ENCODE measurements around the gene S100A12.
"Not testable (repeated sequence)": the region's sequence is repeated elsewhere in the genome, so short reads cannot be mapped to it uniquely, and the experiment has no call there.

S100A12 gene

DNA sequence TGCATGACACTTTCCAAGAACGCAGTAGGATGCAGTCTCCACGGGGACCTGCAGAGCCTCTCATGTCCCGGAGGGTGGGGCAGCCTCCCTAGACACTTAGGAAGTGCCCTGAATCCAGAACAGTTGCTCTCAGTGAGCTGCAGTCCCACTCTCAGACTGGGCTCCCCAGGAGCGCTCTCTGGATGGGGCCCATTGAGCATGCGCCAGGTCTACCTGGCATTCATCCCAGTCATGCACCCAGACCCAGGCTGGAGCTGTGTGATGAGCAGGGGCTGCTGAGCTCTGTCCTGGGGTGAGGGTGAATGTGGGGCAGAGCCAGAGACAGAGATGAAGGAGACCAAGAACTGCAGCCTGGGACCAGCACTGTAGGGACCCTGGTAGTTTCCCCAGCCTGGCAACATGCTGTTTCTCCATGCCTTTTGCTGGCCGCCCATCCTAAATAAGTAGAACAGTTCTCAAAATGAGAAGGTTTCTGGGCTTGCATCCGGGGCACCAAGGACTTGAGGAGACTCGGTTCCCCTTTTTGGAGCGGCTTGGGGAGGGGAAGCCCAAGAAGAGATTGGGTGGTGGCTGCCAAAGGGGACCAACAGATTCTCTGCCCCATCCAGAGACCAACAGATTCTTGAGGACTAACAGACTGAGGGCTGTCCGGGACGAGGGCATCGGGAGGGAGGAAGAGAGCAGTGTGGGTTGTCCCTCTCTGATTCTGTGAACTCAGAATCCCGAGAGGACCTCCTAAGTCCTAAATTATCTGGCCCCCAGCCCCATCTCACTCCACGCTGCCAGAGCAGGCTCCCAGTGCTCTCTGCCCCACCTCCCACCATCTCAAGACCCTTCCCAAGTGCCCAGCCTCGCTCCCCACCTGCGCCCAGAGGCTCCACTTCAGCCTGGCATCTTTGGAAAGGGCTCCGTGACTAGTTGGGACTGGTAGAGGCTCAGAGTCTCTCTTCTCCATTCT lies 25.8 kb downstream of the S100A12 start:
- DNase-seq: no peak

DNA sequence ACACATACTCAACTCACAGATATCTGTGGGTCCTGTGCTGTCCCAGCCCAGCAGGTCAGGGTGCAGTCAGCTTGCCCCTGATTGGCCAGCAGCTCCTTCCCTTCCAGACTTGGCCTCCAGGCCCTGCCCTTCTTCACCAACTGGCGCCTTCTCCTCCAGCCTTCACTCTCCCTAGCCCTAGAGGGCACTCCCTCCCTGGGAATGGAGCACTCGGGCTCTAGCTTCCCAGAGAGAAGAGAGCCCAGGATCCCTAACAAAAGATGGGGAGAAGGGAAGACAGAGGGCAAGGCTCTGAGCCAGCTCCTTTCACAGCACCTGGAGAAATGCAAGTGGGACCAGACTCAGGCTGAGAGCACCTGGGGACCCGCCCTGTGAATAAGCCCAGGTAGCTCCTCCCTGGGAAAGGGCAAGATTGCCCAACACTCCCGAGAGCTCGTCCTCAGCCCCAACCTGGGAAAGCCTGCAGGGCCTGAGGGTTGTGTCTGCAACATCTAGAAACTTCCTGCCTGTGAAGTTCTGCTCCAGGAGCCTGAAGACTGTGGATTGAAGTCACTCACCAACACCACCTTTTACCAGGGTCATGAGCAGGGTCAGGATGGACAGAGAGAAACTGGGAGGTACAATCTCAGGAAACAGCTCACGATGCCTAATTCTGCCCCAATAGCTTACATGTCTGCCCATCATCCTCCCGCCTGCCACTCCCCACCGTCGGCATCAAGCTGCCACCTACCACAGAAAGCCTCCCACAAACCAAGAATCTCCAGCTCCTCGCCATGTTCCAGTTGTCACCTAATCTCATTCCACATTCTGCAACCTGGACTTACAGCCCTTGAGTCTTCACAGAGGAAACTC lies 26.7 kb downstream of the S100A12 start, which contains the start of gene PGLYRP4:
Gene PGLYRP4 (minus strand): TSS at position 331 of the 852 bp plus-strand sequence. CDS start 909 bp downstream, outside the sequence.
- DNase-seq: no peak

DNA sequence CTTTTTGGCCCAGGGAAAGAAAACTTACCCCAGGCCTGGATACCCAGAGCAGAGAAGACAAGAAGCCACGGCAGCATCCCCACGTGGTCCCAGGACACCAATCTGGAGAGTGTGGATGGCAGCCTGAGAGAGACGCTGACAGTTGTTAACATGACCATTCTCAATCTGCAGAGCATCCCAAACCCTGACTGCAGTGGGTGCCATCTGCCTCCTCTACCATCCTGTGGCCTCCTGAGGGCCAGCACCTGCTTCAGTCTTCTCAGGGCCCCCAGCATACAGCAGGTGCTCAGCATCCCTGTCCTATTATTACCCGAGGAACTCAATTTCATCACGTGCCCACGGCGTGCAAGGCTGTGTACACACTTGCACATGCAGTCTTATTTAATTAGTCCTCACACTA lies 27.6 kb downstream of the S100A12 start:
- DNase-seq: no peak

DNA sequence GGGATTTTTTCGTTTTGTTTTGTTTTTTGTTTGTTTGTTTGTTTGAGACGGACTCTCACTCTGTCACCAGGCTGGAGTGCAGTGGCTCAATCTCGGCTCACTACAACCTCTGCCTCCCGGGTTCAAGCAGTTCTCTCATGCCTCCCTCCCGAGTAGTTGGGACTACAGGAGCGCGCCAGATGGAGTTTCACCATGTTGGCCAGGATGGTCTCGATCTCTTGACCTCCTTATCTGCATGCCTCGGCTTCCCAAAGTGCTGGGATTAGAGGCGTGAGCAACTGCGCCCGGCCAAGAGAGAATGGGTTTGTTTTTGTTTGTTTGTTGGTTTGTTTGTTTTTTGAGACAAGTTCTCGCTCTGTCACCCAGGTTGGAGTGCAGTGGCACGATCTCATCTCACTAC lies 28.4 kb downstream of the S100A12 start:
- not testable (repeated sequence) for DNase-seq

DNA sequence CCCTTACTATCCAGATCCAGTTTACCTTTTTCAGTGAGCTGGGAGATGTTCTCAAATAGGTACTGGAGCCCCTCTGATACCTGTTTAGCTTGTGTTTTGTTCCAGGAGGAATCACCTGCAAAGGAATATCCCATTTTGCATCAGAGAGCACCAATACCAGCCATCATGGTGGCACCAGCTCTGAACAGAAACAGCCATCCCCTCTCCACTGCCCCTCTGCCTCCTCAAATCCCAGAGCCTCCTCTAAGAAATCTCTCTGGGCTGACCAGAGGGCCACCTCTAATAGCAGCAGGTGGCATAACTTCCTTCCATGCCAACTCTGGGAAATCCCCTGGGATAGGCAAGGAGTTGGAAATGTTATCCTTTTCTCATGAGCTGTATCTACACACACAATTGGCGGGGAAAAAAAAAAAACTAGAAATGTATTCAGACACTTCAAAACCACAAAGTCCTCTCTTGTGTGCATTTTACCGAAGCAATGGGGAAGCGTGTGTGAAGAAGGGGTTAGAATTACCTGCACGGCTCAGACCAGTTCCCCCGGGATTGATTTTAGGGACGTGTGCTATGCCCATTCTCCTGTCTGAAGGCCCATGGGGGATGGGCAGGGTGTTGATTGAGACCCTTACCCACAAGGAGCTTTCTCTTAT lies 29.2 kb downstream of the S100A12 start:
- no peak for DNase-seq

DNA sequence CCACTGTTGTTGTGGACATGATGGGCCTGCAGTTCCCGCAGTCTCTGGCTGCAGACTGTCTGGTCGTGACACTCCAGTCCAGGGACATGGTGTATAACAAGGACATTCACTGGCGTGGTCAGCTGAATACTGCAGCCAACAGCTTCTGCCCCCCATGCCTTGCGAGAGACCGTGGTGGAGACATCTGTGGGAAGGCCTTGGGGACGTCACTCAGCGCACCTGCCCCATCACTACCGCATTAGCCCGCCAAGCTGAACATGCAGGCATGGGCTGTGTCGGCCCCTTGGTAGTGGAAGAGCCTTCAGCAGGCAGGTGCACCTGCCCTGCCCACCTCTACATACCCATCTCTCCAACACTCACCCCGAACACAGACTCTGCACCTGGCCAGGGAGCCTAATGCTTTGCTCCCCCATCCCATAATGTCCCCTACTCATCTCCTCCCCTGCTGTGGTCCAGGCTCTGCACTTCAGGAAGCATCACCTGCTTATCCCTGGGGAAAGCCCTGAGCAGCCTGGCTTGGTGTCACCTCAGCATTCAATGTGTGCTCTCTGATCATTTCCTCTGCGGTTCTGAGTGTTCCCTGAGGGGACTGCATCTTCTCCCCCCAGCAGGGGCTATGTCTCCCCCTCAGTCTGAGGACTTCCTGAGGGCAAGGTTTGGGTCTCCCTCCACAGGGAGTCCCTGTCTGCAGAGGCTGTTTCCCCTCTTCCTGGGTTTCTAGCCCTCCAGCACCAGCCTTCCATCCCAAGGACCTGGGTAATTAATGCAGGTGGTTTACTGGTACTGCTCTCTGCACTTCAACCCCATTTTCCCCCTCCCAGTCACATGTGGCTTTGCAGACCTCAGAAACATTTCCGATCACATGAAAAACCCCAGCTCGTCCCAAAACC lies 30.0 kb downstream of the S100A12 start:
- no peak for DNase-seq

DNA sequence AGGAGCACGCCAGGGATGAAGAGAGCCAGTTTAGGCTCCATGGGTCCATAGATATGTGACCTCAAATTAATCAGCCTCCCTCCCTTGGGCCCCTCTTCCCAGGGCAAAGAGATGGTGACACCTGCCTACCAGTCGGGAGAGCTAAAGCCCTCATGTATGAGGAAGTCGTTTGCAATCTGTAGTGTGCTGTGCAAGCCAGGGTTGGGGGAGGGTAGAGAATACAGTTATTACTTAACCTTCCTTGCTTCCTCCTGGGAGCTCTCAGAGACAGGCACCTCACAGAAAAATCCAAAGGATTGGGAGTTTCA lies 30.7 kb downstream of the S100A12 start:
- DNase-seq: no peak

DNA sequence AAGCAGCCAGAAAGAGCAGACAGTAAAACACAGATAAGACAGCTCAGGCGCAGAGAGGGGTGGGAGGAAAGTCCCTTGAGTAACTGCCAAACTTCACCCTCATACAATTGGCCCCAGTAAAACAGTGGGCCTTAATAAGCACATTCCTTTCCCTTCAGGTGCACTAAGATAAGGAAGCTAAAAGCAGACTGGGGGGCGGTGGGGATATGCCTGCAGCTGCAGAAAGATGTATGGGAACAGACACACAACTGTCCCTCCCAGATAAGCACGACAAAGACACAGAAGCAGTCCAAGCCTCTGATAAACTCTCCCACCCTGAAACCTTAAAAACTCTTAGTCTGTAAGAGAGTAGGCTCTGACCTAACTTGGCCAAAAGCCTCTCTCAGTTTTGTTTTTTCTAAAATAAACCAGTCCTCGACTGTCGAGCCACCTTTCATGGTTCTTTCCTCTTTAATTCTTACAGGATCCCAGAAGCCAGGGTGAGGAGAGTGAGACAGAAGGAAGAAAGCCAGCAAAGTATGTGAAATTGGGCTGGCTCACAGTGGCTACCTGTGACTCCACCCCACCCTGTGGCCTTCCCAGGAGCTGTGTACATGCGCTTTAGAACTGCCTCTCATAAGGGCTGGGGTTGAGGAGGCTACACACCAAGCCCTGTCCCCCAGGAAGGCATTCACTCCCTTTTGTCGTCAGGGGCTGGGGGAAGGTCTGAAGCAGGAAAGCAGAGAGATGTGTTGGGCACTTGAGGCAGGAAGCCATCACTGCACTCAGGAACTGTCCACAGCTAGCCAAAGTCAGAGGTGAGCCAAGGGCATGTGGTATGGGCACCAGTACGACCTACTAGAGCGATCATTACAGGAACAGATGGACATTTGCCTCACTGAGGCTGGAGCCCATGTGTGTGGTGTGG lies 31.4 kb downstream of the S100A12 start:
- DNase-seq: no peak

DNA sequence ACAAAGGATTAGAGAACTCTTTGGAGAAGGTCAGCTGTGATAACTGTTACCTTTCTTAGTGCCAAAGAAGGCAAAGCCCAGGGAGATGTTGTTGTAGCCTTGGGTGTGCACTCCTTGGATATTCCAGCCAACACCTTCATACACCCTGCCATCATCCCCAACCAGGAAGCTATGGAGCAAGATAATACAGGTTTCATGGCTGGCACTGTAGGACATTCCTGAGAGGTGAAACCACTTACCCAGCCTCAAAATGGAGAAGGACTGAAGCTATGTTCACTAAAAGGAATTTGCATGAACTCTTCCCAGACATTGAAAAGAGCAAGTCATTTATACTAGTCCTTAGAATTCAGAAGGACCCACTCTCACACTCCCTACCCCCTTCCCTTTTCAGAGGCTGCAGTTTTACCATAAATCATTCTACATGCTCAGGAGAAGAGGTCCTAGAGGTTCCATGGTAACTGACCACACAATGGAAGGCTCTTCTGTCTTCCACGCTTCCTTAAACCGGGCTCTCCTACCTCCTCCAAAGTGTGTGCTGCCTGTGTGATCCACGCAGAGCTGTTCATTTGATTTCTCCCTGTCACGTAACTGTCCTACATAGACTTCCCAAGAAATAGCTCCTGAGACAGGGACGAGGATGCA lies 32.3 kb downstream of the S100A12 start:
- DNase-seq: no peak

DNA sequence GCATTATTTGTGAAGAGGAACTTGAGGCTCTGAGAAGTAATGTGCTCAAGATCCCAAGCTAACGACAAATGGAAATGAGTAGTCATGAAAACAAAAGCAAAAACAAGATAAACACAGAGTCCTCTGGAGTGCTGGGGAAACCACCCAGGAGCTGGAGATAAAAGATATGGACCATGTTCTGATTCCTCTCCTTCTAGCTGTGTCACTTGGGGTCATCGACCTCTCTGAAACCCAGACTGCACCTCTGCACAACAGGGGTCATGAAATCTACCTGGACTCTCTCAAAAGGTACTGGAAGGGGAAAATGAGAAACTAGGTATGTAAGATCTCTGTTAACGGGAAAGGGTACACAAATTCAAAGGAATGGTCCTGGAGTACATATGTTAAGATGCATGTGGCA lies 33.2 kb downstream of the S100A12 start:
- no peak for DNase-seq

DNA sequence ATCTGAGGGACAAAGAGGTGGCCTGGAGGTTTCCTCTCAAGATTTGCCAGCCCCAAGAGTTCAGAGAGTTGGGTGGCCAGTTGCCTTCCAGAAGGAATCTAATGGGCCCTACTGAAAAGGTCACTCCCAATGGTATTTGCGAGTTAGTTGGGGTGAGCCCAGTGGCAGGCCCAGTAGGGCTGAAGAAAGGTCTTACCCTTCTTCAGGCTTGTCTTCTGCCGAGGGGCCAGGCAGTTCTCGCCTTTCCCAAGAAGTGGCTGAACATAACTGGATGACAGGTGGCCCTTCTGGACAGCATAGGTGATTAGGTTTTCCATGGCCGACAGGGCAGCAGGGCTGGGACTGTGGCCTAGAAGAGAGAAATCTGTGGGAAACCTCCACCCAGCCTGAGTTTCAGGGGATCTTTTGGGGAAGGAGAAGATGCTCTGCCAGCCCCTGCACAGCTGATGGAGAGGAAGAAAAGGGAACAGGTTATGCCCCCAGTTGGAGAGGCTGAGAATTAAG lies 33.9 kb downstream of the S100A12 start:
- DNase-seq: no peak

DNA sequence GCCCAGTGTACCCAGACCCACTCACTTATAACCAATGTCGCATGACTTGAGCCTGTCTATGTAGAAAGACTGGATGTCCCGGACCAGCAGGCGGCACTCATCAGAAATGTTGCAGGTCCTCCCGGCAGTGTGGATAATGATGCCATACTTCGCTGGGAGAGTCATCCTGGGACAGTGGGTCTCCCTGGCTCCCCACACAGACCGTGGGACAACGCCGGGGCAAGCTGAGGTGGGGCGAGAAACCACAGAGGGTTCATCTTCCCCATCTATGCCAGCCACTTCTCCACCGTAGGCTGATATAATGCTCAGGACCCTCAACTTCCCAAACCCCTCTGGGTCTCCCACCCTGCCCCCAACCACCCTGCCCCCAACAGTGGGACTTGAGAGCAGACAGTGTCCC lies 35.1 kb downstream of the S100A12 start:
- no peak for DNase-seq

DNA sequence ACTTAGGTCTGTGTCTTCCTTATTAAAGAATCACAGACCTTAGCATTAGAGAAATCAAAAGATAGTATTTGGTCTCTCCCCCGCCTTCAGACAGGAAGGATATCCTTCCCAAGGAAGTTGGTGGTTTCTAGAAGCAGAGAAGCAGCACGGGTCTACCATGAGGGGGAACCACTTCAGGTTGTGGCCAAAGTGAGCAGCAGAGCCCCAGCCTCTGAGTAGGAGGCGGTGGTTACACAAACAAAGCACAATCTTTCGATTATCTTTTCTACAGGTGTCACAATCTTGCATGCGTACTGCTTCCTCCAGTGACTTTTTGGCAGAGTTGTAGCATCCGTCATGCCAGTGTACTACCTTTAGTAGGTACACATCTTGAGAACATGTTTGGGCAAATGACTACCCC lies 35.6 kb downstream of the S100A12 start:
- DNase-seq: no peak

DNA sequence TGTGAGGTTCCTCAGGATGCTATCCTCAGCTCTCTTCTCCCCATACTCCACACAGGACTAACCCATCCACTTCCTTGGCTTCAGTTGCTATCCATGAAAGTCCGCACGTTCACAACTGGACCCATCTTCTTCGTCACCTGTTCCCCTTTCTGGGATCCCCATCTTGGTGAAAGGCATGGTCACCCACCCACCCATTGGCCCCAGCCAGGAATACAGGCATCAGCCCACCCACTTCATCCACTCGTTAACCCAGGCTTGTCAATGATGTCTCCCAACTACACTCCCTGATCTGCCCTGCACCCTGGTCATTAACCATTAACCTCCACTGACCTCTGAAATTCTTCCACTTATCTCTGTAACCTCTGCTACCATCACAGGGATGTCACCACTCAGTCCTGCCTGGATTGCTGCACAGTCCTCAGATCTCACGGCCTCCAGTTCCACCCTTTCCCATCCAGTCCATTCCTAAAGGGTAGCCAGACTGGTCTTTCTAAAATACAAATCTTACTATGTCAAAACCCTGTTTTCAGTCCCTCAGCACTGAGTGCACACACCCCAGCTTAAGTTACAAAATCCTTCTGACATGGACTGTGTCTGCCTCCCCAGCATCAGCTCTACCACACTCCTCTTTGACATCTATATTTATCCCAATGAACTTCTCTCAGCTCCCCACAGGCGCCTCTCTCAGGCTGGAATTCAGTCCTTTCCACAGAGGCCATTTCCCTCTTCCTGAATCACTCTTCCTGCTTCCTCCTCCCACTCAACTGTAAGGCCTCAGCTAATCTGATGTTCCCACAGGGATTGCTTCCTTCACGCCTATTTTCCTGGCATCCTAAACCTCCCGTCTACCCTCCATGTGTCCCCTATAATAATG lies 37.2 kb downstream of the S100A12 start:
- DNase-seq: no peak

DNA sequence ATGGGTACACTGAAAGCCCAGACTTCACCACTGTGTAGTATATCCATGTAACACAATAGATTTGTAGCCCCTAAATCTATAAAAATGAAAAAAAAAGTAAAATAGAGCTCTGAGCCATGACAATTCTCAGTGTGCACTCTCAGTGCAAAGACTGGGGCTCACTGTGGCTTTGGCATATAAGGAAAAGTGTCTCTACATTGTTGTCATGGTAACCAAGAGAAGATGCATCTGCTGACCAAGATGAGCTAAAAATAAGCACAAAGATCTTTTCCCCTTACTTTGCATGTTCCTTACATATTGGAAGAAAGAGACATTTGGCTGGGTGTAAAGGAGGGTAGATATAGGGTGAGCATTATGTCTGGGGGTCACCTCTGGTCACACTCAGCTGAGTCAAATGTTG lies 38.8 kb downstream of the S100A12 start:
- DNase-seq: no peak

DNA sequence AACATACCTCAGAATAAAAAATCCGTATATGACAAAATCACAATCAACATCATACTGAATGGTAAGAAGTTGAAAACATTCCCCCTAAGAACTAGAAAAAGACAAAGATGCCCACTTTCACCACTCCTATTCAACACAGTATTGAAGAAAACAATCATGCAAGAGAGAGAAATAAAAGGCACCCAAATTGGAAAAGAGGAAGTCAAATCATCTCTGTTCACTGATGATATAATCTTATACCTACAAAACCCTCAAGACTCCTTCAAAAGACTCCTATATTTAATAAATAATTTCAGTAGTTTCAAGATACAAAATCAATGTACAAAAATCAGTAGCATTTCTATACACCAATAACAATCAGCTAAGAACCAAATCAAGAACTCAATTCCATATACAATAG lies 41.5 kb downstream of the S100A12 start:
- no peak for DNase-seq

DNA sequence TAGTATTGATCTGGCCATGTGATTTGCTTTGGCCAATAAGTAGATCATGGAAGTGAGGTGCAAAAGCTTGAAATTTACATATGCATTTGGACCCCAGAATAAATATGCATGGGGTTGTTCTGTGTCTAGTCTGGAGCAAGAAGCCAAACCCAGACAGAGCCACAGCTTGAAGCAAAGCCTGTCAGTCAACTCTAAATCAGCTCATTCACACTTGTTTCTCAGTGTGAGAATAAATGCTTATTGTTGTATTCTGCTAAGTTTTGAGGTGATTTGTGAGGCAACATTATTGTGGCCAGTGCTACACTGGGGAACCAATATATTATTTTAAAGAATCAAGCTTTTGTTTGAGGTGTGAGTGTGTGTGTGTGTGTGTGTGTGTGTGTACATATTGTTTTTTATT lies 50.5 kb downstream of the S100A12 start:
- no peak for DNase-seq
